GM12873 (cell line): Measurements from ENCODE around the gene DOLPP1.

ENCODE experiments used
- CTCF ChIP-seq: IDR thresholded peaks from 2 replicates; pipeline ENCODE4 v1.5.1; 2012; ENCODE audit warnings: low read depth, mild to moderate bottlenecking, moderate library complexity, low read length, control low read depth; ENCODE audit not compliant: insufficient read depth; ENCODE audit errors: missing control alignments

The DOLPP1 gene

GRCh38 chr9:129139993-129140396, 59.1 kb downstream of the DOLPP1 start:
- TF ChIP-seq CTCF: no peak
